AG04450 (cell line): ENCODE measurements around the gene TLE3. TPM values are rescaled to one million over a fixed set of nuclear protein-coding genes. Genes with fewer than 3 reads are reported as not detected.

ENCODE experiments used
- CTCF ChIA-PET: fragments of 300-600, 350-600 bp; formaldehyde crosslinking; extraction: SDS; loops from one replicate; lab custom pipeline; 2022; ENCODE audit warnings: antibody characterized with exemption, inconsistent platforms; lab: Charles Lee
- POLR2A ChIA-PET: fragments of 350-600 bp; formaldehyde crosslinking; extraction: SDS; loops from one replicate; lab custom pipeline; 2021; ENCODE audit warnings: antibody characterized with exemption, inconsistent platforms; lab: Yijun Ruan, JAX
- DNase-seq: peaks from one replicate; pipeline ENCODE4 v3.0.0-alpha.2; 2011; ENCODE audit warnings: low read depth, low spot score
- H3K27ac ChIP-seq: one replicate; pipeline ENCODE4 v1.5.1; 2012; ENCODE audit warnings: low read depth, low read length, control low read depth
- H3K27me3 ChIP-seq: one replicate; pipeline ENCODE4 v1.6.0; 2012; ENCODE audit warnings: low read length; ENCODE audit not compliant: control insufficient read depth, insufficient read depth
- H3K4me3 ChIP-seq: 2 replicates; pipeline ENCODE4 v1.5.1; 2011; ENCODE audit warnings: mild to moderate bottlenecking, low read depth, low read length, control low read depth
- H3K9me3 ChIP-seq: 2 replicates; pipeline ENCODE4 v1.5.1; 2012; ENCODE audit warnings: low read length; ENCODE audit not compliant: control insufficient read depth, insufficient read depth
- CTCF ChIP-seq: IDR thresholded peaks from 2 replicates; pipeline ENCODE4 v1.5.1; 2011; ENCODE audit warnings: low read depth, low read length, control low read depth, inconsistent platforms
- polyA plus RNA-seq: library from polyadenylated mRNA; depleted of rRNA; stranded (reverse); fragments of >200 nt; gene quantifications from 2 replicates; pipeline ENCODE4 v1.2.3, GENCODE V29; 2011

Gene TLE3
- polyA plus RNA-seq, 1 experiment: 7.5 TPM

DNA sequence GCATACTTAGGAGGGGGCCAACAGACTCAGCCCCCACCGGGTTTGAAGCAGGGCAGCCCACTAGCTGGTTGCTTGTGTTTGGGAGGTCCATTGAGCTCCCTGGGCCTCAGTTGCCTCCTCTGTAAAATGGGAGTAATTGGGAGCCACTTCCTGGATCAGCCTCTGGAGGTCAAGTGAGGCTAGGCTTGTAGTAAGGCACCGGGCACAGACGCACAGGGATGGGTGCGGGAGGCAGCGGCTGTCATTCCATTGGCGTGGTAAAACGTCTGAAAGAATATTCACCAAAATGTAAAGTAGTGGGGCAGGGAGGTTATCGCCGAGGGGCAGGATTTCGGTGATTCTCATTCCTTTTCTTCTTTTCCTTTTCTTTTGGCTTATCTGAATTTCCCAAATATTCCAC, 64.6 kb downstream of the TLE3 start:
- no peak overlapping the region for H3K27ac ChIP-seq
- DNase-seq: no peak
- ChIA-PET POLR2A (no interaction called here), CTCF (no interaction called here)
- H3K4me3 ChIP-seq: no peak overlapping the region
- no peak for TF ChIP-seq CTCF
- no peaks in the 10 kb centered on the region for H3K9me3 ChIP-seq
- H3K27me3 ChIP-seq: peaks cover 59% of the 10 kb centered on the region

DNA sequence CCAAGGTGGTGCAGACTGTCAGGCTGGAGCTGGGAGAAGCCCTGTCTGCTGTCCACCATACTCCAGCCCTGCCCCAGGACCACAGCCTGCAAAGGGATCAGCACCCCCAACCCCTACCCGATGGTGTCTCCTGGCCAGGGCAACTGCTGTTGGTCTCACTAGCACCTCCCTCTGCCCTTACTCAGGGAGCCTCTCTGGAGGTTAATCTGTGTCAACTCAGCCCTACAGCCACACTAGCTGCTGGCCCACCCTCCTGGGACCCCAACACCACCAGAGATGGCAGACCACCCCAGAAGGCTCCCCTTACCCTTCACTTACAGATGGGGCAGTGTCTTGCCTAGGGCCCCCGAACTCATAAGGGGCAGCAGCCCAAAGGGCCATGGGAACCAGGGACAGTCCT, 65.2 kb downstream of the TLE3 start:
- POLR2A ChIA-PET: no interaction called here
- CTCF ChIA-PET: no interaction called here
- no peak for DNase-seq

GRCh38 chr15:70031713-70032112, 66.0 kb downstream of the TLE3 start:
- TF ChIP-seq CTCF: no peak
- H3K27ac ChIP-seq: no peak overlapping the region
- POLR2A ChIA-PET: no interaction called here
- CTCF ChIA-PET: no interaction called here
- H3K27me3 ChIP-seq: peaks cover 65% of the 10 kb centered on the region
- no peak overlapping the region for H3K4me3 ChIP-seq
- no peak for DNase-seq
- H3K9me3 ChIP-seq: no peaks in the 10 kb centered on the region; the same call in 1 of the 2 replicates

More for the DNA sequence above, 65.2 kb downstream of the TLE3 start:
- H3K27me3 ChIP-seq: peaks cover 63% of the 10 kb centered on the region
- H3K27ac ChIP-seq: no peak overlapping the region
- no peak overlapping the region for H3K4me3 ChIP-seq
- no peak for TF ChIP-seq CTCF
- no peaks in the 10 kb centered on the region for H3K9me3 ChIP-seq

- CTCF ChIA-PET: no interaction called here
- no peak for DNase-seq
Observed at GRCh38 chr15:70031261-70031660, 66.5 kb downstream of the TLE3 start.

GRCh38 chr15:70030851-70031250, 66.9 kb downstream of the TLE3 start:
- Histone ChIP-seq H3K4me3 (no peak overlapping the region), H3K9me3 (no peaks in the 10 kb centered on the region; the same call in 1 of the 2 replicates), H3K27ac (no peak overlapping the region), H3K27me3 (peaks cover 62% of the 10 kb centered on the region)
- CTCF ChIA-PET: no interaction called here
- DNase-seq: no peak
- POLR2A ChIA-PET: no interaction called here
- TF ChIP-seq CTCF: no peak

More at GRCh38 chr15:70031261-70031660, 66.5 kb downstream of the TLE3 start:
- TF ChIP-seq CTCF: no peak
- peaks cover 63% of the 10 kb centered on the region for H3K27me3 ChIP-seq
- H3K4me3 ChIP-seq: no peak overlapping the region
- POLR2A ChIA-PET: no interaction called here
- H3K27ac ChIP-seq: no peak overlapping the region
- H3K9me3 ChIP-seq: no peaks in the 10 kb centered on the region; the same call in 1 of the 2 replicates
